GM18511 (cell line): ENCODE measurements around the gene GULP1.
"Not testable (repeated sequence)": the region's sequence is repeated elsewhere in the genome, so short reads cannot be mapped to it uniquely, and the experiment has no call there.

ENCODE experiments used
- ATAC-seq: cut with Tn5 transposase; IDR thresholded peaks from one replicate; pipeline ENCODE4 v1.9.1; 2021; ENCODE audit warnings: mild to moderate bottlenecking, moderate library complexity; ENCODE audit not compliant: unreplicated experiment

Gene GULP1

DNA sequence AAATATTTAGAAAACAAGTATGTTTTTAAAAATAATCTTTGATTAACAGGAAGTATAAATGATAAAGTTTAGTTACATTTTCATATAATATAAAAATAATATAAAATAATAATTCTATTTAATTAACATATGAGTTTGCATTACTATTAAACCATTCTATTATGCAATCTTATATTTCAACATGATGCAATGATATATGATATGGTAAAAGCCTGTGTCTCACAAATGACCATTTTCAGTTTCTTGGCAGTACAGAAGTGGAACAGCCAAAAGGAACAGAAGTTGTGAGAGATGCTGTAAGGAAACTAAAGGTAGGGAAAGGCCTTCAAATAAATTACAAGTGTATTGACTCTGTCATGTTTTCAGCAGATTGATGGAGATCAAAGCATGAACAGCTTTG, 230.8 kb downstream of the GULP1 start:
- no peak for ATAC-seq

DNA sequence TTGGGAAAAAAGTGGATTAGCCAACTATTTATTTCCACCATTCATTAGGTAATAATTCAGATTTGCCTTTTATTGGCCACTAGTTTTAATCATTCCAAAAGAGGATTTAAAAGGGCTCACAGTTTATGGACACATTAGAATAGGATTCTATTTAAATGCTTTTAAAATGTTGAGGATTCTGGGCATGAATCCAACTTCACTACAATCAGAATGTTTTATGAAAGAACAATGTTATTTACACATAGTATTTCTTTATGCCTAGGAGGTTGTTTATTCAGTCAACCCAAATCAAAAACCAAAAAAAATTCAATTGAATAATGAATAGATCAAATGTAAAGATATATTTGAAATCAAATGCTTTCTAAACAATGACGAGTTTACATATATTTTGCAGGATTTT, 232.2 kb downstream of the GULP1 start:
- no peak for ATAC-seq

DNA sequence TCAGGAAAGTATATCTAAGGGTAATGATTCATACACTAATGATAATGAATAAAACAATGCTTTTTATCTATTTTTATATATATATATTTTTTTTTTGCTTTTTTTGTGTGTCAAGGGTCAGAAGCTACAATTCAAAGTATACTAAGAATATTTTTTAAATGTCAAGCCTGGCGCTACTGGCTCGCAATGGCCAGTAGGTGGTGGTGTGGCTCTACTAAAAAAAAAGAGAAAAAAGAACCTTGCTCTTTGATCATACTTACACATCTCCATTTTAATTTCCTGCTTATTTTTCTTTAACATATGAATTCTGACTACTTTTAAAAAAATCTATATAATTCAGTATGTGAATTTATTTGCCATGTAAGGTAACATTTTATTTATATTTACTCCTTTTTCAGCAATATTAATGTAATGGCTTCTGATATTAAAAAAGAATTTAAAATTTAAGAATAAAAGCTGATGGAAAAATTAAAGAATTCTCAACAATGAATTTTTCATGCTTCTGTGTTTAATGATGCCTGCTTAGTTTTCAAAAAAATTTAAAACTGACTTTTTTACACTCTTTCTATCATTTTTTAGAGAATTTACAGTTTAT, 232.9 kb downstream of the GULP1 start:
- ATAC-seq: peak; percentile 86

DNA sequence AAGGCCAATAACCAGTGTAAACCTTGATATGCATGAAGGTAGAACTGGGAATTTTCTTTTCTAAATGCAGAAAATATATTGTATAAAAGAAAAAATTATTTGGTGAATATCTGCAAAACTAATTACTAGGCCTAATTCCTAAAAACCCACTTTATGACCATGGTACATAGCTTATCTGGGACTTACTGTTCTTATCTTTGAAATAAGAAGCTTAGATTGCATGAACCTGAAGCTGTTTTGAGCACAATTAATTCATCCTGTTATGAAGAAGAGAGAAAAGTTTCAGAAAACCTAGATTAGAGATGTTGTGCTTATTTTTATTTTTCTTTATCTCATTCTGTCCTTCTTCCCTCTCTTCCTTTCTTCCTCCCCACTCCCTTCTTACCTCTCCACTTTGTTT, 235.0 kb downstream of the GULP1 start:
- ATAC-seq: no peak

DNA sequence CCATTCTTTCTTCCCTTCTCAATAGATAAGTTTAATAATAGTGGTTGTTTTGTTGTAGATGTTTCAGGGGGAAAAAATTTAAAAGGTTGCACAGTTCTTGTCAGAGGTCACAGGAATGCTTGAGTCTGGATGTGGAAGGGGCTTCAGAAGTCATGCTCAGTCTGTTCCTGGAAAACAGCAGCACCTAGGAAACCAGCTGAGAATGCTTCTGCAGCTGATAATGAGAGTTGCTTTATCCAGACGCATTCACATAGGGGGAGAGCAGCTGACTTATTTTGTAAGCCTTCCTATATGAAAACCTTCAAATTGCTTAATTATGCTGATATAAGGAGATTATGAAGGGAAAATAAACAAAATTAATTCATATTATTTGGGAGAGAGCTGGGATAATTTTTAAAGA, 235.5 kb downstream of the GULP1 start:
- no peak for ATAC-seq

DNA sequence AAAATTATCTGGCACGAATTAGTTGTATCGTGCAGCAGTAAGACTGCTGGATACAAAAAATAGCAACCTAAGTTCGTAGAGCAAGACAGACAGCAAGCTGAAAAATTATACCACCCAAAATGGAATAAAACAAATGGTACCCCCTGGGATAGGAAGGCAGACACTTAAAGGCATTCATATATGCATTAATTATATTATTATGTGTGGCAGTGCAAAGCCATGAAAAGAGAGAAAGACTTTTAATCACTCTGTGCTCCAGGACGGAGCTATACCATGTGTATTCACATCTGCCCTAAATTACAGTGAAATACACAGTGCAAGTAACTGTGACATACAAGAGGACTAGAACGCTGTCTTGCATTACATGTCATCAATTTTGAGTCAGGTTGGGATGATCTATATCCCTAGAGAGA, 235.9 kb downstream of the GULP1 start:
- ATAC-seq: no peak

DNA sequence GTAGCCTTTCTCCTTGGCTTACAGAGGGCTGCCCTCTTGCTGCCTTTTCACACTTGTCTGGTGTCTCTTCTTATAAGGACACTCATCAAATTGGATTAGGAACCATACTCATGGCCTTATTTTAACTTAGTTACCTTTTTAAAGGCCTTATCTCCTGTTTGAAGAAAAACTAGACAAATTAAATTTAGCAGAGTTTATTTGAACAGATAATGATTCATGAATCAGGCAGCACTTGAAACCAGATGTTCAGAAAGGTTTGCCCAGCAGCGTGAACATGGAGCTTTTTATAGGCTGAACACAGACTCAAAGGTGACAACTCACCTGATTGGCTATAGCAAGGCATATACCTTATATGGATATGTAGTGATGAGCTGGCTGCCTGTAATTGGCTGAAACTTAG, 238.0 kb downstream of the GULP1 start:
- ATAC-seq: no peak

DNA sequence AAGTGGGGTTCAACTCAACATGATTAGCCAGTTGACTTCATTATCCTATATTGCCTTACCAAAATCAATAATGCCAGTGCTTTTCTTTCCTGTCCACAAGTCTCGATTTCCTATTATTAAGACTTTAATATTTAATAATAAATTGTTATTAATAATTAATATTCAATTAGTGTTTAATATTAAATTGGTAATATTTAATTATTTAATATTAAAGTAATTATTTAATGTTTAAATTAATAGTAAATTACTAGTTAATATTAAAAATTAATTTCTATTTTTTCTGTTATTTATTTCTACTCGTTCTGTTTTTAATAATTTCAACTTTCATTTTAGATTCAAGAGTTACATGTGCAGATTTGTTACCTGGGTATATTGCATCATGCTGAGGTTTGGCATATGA, 243.2 kb downstream of the GULP1 start:
- ATAC-seq: no peak

DNA sequence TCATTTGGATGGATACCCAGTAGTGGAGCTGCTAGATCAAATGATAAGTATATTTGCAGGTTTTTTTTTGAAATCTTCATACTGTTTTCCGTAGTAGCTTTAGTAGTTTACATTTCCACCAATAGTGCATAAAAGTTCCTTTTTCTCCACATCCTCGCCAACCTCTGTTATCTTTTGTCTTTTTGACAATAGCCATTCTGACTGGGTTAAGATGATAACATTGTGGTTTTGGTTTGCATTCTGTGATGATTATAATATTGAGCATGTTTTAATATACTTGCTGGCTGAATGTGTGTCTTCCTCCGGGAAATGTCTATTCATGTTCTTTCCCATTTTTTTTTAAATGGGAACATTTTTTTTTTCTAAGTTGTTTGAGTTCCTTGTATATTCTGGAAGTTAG, 260.0 kb downstream of the GULP1 start:
- ATAC-seq: no peak

DNA sequence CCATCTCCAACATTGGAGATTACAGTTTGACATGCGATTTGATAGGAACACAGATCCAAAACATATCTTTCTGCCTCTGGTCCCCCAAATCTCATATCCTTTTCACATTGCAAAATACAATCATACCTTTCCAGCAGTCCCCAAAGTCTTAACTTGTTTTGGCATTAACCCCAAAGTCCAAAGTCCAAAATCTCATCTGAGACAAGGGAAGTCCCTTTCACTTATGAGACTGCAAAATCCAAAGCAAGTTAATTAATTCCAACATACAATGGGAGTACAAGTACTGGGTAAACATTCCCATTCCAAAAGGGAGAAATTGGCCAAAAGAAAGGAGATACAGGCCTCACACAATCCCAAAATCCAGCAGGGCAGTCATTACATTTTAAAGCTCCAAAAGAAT, 265.4 kb downstream of the GULP1 start:
- no peak for ATAC-seq

DNA sequence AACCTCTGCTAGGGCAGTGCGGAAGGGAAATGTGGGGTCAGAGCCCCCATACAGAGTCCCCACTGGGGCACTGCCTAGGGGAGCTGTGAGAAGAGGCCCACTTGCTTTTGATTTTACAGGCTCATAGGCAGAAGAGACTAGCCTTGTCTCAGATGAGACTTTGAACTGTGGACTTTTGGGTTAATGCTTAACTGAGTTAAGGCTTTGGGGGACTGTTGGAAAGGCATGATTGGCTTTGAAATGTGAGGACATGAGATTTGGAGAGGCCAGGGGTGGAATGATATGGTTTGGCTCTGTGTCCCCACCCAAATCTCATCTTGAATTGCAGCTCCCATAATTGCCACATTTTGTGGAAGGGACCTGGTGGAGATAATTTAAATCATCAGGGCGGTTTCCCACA, 267.8 kb downstream of the GULP1 start:
- not testable (repeated sequence) for ATAC-seq

DNA sequence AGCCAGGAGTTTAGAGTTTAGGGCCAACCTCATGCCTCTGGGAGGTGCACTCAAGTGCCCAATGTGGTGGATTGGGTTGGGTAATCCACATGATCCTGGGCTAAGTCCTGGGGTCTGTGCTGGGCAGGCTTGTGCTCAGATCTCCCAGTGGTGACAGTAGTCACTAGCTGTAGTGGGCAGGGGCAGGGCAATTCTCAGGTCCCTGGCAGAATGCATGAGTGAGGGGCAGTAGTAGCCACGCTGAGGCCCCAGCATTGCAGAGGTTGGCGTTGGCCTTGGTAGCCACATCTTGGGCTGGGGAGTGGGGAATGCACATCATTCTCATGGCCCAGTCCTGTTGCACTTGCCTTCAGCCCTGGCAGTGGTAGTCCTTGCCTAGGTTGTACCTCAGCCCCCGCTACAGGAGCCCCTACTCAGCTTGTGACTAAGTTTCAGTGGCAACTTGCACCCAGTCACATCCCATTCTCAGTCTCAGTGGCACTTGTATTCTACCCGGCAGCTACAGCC, 269.9 kb downstream of the GULP1 start:
- no peak for ATAC-seq

DNA sequence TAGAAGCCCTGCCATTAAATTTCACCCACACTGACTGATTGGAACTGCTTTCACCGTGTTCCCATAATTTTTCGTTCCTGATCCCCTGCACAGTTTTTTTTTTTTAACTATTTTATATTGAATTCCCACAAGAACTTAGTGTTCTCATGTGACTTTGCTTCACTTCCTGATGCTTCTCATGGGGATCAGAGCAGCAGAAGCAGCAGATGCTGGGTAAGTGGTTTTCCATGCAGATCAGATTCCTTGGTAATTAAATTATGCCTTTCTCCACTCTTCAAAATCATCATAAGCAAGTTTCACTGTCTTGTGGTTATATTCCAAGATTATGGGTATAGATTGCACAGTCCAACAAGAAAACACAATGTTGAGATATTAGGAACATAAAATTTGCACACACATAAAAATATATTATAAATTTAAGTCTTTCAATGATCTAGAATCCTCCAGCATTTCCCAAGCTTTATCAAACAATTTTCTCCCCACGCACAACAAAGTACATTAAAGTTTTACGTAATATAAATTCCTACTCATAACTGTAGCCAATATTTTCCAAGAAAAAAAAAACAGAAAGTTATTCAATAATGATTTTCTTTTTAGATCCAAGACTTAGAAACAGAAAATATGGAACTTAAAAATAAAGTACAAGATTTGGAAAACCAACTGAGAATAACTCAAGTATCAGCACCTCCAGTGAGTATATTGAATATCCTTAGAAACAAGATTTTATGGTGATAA, 277.9 kb downstream of the GULP1 start:
- ATAC-seq: no peak

DNA sequence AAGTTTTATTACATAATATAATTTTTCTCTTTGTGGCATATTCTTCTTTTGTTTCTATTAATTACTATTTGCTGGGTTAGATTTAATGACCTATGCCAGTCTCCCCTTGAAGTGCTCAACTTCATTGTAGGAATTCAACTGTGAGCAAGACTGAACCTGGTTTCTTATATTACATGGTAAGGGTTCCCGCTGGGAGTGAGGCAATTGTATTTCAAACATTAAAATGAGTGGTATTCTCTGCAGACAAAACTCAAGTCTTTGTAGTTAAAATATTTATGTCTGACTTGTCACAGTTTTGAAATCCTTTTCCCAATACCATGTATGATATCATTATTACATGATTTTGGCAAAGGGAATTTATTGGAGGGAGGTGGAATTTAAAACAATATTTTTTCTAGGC, 278.7 kb downstream of the GULP1 start:
- ATAC-seq: no peak

DNA sequence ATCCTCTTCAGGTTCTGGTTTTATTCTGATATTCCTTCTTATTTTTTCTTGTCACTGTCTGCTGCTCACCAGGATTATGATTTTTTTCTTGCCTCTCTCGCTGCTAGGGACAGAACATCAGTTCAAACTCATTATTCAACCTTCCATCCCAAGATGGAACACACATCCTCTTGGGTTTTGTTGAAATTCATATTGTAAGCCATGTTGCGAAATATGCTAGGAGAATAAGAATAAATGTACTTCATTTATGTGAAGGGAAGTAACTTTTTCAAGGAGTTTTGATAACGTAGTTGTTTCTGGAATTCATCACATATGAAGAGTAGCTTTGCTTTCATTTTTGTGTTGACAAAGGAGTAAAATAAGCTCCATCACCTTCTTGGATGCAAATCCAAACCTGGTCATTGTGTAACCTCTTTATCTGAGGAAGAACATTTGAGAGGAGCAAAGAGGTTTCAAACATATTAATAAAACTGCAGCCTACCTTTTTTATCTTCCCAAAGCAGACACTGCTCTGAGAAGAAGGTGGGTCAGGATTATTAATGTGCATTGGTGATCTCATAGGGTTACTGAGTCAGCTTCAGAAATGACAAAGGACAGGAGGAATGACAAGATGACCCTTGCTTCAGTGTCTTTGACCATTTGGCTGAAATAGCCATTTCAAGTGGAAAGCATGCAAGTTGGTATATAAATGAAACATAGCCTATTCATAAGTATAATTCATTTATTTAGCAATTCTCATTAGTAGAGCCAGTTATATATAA, 280.0 kb downstream of the GULP1 start:
- ATAC-seq: no peak

DNA sequence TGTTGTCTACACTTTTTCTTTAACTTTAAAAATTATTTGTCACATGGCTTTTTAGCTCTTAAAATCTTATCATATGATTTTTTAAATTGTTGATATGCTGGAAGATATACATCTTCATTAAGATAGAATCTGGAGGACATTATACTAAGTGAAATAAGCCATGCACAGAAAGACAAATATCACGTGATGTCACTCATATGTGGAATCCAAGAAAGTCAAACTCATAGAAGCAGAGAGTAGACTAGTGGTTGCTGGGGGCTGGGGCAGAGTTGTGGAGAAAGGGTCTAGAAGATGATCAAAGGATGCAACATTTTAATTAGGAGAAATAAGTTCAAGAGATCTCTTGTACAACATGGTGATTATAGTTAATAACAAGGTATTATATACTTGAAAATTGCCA, 280.9 kb downstream of the GULP1 start:
- ATAC-seq: no peak

DNA sequence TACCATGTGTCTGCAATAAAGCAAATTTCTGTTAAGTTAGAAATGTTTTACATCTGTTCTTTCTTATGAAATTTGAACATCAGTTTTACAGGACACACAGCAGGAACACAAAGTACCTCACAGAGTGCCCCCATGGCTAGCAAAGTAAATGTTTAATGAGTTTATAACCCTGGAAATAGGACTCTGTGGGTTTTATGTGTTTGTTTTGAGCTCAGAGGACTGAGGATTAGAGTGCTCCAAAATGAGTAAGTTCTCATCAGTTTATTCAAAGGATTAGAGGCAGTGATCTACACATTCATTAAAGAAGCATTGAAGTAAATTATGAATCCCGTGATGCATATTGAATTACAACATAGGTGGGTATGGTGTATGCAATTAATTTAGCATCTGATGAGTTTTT, 281.8 kb downstream of the GULP1 start:
- no peak for ATAC-seq

DNA sequence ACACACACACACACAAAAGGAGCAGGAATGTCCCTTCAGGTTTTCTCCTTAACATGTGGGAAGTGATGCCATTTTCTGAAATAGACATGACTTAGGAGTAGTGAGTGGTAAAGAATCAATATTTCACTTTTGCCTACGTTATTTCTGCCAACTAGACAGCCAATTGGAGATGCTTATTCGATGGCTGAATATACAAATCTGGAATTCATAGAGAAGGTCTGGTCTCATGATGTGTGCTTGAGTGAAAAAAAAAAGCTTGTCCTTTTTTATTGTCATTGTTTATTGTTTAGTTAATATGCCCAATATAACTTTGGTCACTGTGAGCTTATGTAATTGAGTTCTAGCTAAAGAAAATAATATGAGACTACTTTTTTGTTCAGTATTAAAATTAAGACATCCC, 284.3 kb downstream of the GULP1 start:
- ATAC-seq: no peak

DNA sequence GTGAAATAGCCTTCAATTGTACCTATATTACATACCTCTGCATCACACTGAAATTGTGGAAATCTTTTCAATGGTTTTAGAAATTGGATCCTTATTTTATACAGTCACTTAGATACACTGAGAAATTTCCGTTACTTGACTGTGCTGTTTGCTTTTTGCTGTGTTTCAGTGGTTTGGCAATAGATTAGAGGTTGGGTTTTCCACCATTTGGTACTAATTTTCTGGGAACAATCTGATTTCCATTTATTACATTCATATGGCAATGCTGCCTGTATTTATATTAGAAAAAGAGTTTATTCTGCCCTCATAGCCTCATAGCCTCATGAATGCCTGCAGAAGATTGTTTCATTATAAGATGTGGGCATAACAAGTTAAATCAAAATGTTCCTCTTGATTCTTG, 285.0 kb downstream of the GULP1 start:
- ATAC-seq: no peak

DNA sequence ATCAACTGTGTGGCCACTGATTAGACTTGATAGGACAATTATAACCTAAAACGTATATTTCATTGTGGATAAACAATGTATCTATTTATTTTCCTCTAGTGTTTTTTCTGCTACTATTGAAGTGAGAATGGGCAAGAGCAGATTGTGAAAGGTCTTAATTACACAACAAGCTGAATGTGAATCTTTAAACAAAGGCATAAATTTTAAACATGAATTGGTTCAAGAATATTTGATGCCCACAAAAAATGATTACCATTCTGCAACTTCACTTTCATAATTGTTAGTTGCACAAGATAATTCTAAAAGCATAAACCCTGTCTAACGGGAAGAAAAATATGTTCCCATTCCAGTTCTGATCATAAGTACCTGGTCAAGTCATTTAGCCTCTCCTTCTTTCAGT, 285.6 kb downstream of the GULP1 start:
- ATAC-seq: no peak

DNA sequence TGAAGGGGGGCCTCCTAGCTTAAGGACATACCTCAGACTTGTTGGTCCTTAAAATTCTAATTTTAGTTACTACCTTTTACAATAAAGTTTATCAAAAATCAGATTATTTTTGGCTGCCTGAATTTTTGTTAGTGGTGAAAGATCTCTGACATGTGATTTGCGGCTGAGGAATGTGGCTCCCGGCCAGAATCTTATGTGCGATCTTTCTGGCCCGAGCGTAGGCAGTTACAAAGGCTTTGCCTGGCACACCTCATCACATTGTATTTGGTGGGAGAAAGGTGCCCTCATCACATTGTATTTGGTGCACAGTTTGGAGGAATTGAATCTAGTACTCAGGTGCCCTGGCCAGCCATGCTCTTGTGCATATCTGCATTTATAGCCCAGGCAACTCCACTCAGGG, 289.1 kb downstream of the GULP1 start:
- ATAC-seq: no peak

DNA sequence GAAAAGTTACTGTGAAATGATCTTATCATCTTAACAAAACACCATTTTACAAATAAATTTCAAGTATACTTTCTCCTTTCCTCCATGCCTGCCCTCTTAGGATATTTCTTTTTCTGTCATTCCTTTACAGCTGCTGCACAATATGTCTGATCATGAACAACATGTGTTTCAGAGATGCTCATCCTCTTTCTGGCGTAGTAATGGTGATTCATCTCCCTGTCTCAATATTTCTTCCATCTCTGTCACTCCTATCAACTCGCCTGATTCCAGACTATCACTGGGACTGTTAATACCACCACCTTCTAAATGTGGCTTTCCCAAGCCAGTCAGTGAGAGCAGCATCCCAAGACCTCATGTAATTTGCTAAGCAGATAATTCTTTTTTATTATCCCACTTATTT, 290.5 kb downstream of the GULP1 start:
- ATAC-seq: no peak
